GM12878 (cell line): ENCODE data around the gene MAST3. TPM values are rescaled to one million over a fixed set of nuclear protein-coding genes. Genes with fewer than 3 reads are reported as not detected.

ENCODE experiments used
- CHD1 ChIP-seq: IDR thresholded peaks from 2 replicates; pipeline ENCODE4 v1.6.1; 2012; ENCODE audit warnings: low read depth, low read length, improper control_type of control experiment
- ELK1 ChIP-seq: IDR thresholded peaks from 2 replicates; pipeline ENCODE4 v1.6.1; 2012; ENCODE audit warnings: low read depth, low read length, improper control_type of control experiment
- GATAD2B ChIP-seq: fragments of 450-650 bp; conservative IDR thresholded peaks from 2 replicates; pipeline ENCODE4 v1.6.1; 2017; ENCODE audit warnings: low read depth, mild to moderate bottlenecking, moderate library complexity
- HDGF ChIP-seq: fragments of 450-650 bp; IDR thresholded peaks from 2 replicates; pipeline ENCODE4 v1.6.1; 2016; ENCODE audit warnings: antibody characterized with exemption
- IRF4 ChIP-seq: IDR thresholded peaks from 2 replicates; pipeline ENCODE4 v1.6.1; 2011; ENCODE audit warnings: low read depth, low read length
- JUNB ChIP-seq: IDR thresholded peaks from 2 replicates; pipeline ENCODE4 v1.6.1; 2016; ENCODE audit warnings: antibody characterized with exemption, mild to moderate bottlenecking
- MEF2B ChIP-seq: fragments of 450-650 bp; IDR thresholded peaks from 2 replicates; pipeline ENCODE4 v1.6.1; 2018; ENCODE audit warnings: mild to moderate bottlenecking, moderate library complexity; ENCODE audit not compliant: partially characterized antibody, poor library complexity, severe bottlenecking
- RAD21 ChIP-seq: IDR thresholded peaks from 2 replicates; pipeline ENCODE4 v1.6.1; 2011; ENCODE audit warnings: mild to moderate bottlenecking, low read depth, low read length, moderate library complexity; ENCODE audit not compliant: insufficient read depth
- RUNX3 ChIP-seq: IDR thresholded peaks from 2 replicates; pipeline ENCODE4 v1.6.1; 2012; ENCODE audit warnings: low read length, inconsistent platforms
- SMARCA5 ChIP-seq: fragments of 450-650 bp; IDR thresholded peaks from 2 replicates; pipeline ENCODE4 v1.6.1; 2017; ENCODE audit warnings: mild to moderate bottlenecking
- SP1 ChIP-seq: IDR thresholded peaks from one replicate; pipeline ENCODE4 v1.6.1; 2011; ENCODE audit warnings: low read depth, low read length
- ZNF687 ChIP-seq: fragments of 450-650 bp; IDR thresholded peaks from 2 replicates; pipeline ENCODE4 v1.6.1; 2017; ENCODE audit warnings: mild to moderate bottlenecking, moderate library complexity
- polyA plus RNA-seq, 11 experiments: library from polyadenylated mRNA; depleted of rRNA in 4 of 11; unstranded in 6 of 11; stranded (reverse) in 5 of 11; fragments of >200 nt; fragmentation: Nextera tagmentation in 4 of 11; fragmentation: Illumina TruSeq in 1 of 11; extraction: Ambion mirVana in 4 of 11; extraction: Trizol in 1 of 11; gene quantifications; 1 replicate in 1 of 11; 2 replicates in 10 of 11; pipeline versions ENCODE4 v1.2.1 to v1.2.3, GENCODE V29; 2011 to 2016; ENCODE audit warnings: inconsistent platforms in 2 of 11, missing spikeins in 2 of 11, low read depth in 1 of 11
- total RNA-seq, 4 experiments: library from RNA; depleted of rRNA in 3 of 4; stranded (reverse); fragments of >200 nt in 3 of 4; fragmentation: Illumina TruSeq in 1 of 4; extraction: Trizol in 1 of 4; gene quantifications; 2 replicates each; pipeline versions ENCODE4 v1.2.1 to v1.2.3, GENCODE V29; 2013 to 2021

Gene MAST3
- total and polyA plus RNA-seq, 10 of the 15 experiments (the other 5 are each of a cell fraction or from before 2014, with no cell fraction given) = 3.0 to 22.2 (median 7.5) TPM

GRCh38 chr19:18167975-18168645 lies 70.5 kb downstream of the MAST3 start (continued):
- peak; percentile 77 for TF ChIP-seq RAD21
- no peak for TF ChIP-seq HDGF
- no peak for TF ChIP-seq CHD1
- TF ChIP-seq IRF4 = 0 out of 2 replicates have a peak, but pooled peaks have one; percentile 27
- peak; percentile 48 for TF ChIP-seq MEF2B
- peak; percentile 39 for TF ChIP-seq ZNF687
- TF ChIP-seq JUNB = no peak
- TF ChIP-seq GATAD2B = 0 out of 2 replicates have a peak, but pooled peaks have one; percentile 7
- TF ChIP-seq ELK1 = 0 out of 2 replicates have a peak, but pooled peaks have one; percentile 36
- TF ChIP-seq RUNX3 = peak; percentile 37; the same call in 1 of the 2 replicates
- TF ChIP-seq SMARCA5 = peak; percentile 74
- TF ChIP-seq SP1 = peak; percentile 34
